ENCODE data around the gene PRTG.

GRCh38 chr15:55736756-55737155, 6.2 kb downstream of the PRTG start:
- TF ChIP-seq POLR2A (IDR thresholded peaks at IDR 0.05; ENCODE audit: extremely low read depth, insufficient read length): no peak
- TF ChIP-seq, protein P1, sequence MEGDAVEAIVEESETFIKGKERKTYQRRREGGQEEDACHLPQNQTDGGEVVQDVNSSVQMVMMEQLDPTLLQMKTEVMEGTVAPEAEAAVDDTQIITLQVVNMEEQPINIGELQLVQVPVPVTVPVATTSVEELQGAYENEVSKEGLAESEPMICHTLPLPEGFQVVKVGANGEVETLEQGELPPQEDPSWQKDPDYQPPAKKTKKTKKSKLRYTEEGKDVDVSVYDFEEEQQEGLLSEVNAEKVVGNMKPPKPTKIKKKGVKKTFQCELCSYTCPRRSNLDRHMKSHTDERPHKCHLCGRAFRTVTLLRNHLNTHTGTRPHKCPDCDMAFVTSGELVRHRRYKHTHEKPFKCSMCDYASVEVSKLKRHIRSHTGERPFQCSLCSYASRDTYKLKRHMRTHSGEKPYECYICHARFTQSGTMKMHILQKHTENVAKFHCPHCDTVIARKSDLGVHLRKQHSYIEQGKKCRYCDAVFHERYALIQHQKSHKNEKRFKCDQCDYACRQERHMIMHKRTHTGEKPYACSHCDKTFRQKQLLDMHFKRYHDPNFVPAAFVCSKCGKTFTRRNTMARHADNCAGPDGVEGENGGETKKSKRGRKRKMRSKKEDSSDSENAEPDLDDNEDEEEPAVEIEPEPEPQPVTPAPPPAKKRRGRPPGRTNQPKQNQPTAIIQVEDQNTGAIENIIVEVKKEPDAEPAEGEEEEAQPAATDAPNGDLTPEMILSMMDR (IDR thresholded peaks at IDR 0.05; ENCODE audit: low read depth, low read length): no peak

All from NB4 (cell line).